ENCODE results near the gene FOXP1.

Gene FOXP1

DNA sequence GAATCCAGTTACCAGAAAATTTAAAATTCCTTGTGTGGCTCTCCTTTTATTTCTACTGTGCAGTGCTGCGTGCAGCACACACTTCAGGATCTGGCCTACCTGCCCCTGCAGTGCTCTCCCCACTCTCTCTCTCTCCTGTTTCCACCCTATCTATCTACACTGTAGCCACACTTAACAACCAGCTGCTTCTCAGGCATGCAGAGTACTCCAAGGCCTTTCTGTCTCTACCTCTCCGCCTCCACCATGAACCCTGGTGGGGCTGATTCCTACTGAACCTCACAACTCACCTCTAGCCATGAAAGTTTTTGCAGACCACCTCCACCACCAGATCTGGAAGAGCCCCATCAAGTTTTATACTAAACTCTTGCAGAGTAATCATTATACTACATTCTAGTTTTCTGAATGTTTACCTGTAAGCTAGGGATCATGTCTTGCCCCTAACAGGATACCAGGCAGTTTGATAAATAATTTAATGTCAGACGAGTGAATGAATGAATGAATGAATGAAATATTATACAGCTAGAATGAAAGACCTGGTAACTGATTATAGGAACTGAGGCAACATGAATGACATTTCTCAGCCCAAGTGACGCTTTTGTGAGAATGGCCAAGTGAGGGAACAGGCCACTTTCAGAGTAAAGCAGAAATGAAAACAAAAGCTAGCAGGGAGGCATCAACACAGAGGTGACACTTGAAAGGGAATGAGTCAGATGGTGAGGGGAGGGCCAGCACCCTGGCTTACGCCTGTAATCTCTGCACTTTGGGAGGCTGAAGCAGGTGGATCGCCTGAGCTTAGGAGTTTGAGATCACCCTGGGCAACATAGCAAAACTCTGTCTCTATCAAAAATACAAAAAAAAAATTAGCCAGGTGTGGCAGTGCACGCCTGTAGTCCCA is 363.5 kb downstream of the FOXP1 start:
- H4K20me1 ChIP-seq (ENCODE audit: insufficient read depth, low read length) = no peaks in the 10 kb centered on the region
- H3K27ac ChIP-seq (ENCODE audit: low read depth, low read length, poor library complexity, severe bottlenecking) = no peak overlapping the region
- H3K9ac ChIP-seq (ENCODE audit: low read length) = no peak overlapping the region
- TF ChIP-seq, protein P1, sequence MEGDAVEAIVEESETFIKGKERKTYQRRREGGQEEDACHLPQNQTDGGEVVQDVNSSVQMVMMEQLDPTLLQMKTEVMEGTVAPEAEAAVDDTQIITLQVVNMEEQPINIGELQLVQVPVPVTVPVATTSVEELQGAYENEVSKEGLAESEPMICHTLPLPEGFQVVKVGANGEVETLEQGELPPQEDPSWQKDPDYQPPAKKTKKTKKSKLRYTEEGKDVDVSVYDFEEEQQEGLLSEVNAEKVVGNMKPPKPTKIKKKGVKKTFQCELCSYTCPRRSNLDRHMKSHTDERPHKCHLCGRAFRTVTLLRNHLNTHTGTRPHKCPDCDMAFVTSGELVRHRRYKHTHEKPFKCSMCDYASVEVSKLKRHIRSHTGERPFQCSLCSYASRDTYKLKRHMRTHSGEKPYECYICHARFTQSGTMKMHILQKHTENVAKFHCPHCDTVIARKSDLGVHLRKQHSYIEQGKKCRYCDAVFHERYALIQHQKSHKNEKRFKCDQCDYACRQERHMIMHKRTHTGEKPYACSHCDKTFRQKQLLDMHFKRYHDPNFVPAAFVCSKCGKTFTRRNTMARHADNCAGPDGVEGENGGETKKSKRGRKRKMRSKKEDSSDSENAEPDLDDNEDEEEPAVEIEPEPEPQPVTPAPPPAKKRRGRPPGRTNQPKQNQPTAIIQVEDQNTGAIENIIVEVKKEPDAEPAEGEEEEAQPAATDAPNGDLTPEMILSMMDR (IDR thresholded peaks at IDR 0.05; ENCODE audit: low read length) = no peak
- TF ChIP-seq EZH2 (IDR thresholded peaks at IDR 0.05; ENCODE audit: borderline replicate concordance, low read length) = no peak
- H3K36me3 ChIP-seq (ENCODE audit: insufficient read depth, low read length) = no peaks in the 10 kb centered on the region
- H3K79me2 ChIP-seq (ENCODE audit: insufficient read depth, low read length) = peaks cover 11% of the 10 kb centered on the region; the same call in 1 of the 2 replicates
- peaks cover 17% of the 10 kb centered on the region for H3K4me1 ChIP-seq (ENCODE audit: insufficient read depth, low read length, severe bottlenecking)
- H2AFZ ChIP-seq (ENCODE audit: low read length) = no peak overlapping the region
- H3F3A ChIP-seq (ENCODE audit: insufficient read depth, low read length) = no peaks in the 10 kb centered on the region
- H3K27me3 ChIP-seq (ENCODE audit: insufficient read depth, low read length) = no peaks in the 10 kb centered on the region
- no peaks in the 10 kb centered on the region for H3K9me3 ChIP-seq (ENCODE audit: low read length)
- H3K9me2 ChIP-seq (ENCODE audit: low read depth, low read length) = no peaks in the 10 kb centered on the region
- no peak overlapping the region for H3K4me2 ChIP-seq (ENCODE audit: low read length)
- no peak overlapping the region for H3K4me3 ChIP-seq (ENCODE audit: low read depth, low read length, poor library complexity, severe bottlenecking)

DNA sequence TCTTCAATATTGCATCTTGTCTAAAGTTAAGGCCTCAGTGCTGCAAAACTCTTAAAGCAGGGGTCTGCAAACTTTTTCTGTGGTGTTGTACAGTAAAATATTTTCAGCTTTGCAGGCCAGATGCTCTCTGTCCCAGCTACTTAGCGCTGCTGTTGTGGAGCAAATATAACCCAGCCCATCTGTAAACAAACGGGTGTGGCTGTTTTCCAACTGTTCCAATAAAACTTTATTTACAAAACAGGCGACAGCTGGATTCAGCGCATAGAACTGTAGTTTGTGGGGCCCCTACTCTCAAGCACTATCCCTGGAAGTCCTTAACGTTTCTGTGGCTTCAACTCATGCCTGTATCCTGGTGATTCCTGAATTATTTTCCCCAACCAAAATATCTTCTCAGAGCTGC is 365.0 kb downstream of the FOXP1 start:
- H3K4me1 ChIP-seq (ENCODE audit: insufficient read depth, low read length, severe bottlenecking) = peaks cover 22% of the 10 kb centered on the region
- no peaks in the 10 kb centered on the region for H3F3A ChIP-seq (ENCODE audit: insufficient read depth, low read length)
- no peaks in the 10 kb centered on the region for H3K9me2 ChIP-seq (ENCODE audit: low read depth, low read length)
- no peaks in the 10 kb centered on the region for H4K20me1 ChIP-seq (ENCODE audit: insufficient read depth, low read length)
- no peak overlapping the region for H3K9ac ChIP-seq (ENCODE audit: low read length)
- H3K4me2 ChIP-seq (ENCODE audit: low read length) = no peak overlapping the region
- no peak overlapping the region for H3K27ac ChIP-seq (ENCODE audit: low read depth, low read length, poor library complexity, severe bottlenecking)
- peaks cover 8% of the 10 kb centered on the region; the same call in 1 of the 2 replicates for H3K36me3 ChIP-seq (ENCODE audit: insufficient read depth, low read length)
- TF ChIP-seq EZH2 (IDR thresholded peaks at IDR 0.05; ENCODE audit: borderline replicate concordance, low read length) = no peak
- TF ChIP-seq, protein P1 (IDR thresholded peaks at IDR 0.05; ENCODE audit: low read length) = no peak
- H3K4me3 ChIP-seq (ENCODE audit: low read depth, low read length, poor library complexity, severe bottlenecking) = no peak overlapping the region
- peaks cover 11% of the 10 kb centered on the region; the same call in 1 of the 2 replicates for H3K79me2 ChIP-seq (ENCODE audit: insufficient read depth, low read length)
- no peaks in the 10 kb centered on the region for H3K9me3 ChIP-seq (ENCODE audit: low read length)
- no peak overlapping the region for H2AFZ ChIP-seq (ENCODE audit: low read length)
- no peaks in the 10 kb centered on the region for H3K27me3 ChIP-seq (ENCODE audit: insufficient read depth, low read length)

DNA sequence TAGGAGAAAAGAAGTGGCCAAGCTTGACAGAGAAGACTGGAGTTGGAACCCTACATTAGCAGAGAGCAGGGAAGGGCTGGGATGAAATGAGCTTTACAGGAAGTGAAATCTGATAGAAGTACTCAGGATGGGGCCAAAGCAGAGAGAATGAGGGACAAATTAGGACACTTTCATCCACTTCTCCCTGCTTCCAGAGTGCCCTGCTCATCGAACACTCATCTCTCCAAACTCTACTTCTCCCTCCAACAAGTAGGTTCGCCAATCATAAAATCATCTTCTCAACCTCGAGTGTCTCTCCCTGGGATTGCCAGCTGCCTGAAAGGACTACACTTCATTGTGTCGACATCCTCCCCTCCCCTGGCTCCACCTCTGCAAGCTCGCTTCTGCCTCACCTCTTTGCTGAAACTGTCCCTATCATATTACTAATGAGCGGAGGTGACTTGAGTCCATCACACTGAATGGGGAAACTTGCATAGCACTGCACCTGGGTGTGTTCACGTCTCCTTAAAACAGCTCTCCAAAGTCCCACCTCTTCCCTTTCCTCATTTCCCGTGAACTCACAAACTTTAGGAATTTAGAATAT is 365.8 kb downstream of the FOXP1 start:
- no peak overlapping the region for H3K4me2 ChIP-seq (ENCODE audit: low read length)
- peaks cover 22% of the 10 kb centered on the region for H3K4me1 ChIP-seq (ENCODE audit: insufficient read depth, low read length, severe bottlenecking)
- no peaks in the 10 kb centered on the region for H3F3A ChIP-seq (ENCODE audit: insufficient read depth, low read length)
- H3K36me3 ChIP-seq (ENCODE audit: insufficient read depth, low read length) = peaks cover 8% of the 10 kb centered on the region; the same call in 1 of the 2 replicates
- no peak overlapping the region for H3K9ac ChIP-seq (ENCODE audit: low read length)
- H3K27me3 ChIP-seq (ENCODE audit: insufficient read depth, low read length) = no peaks in the 10 kb centered on the region
- H3K79me2 ChIP-seq (ENCODE audit: insufficient read depth, low read length) = peaks cover 16% of the 10 kb centered on the region
- no peak overlapping the region for H3K27ac ChIP-seq (ENCODE audit: low read depth, low read length, poor library complexity, severe bottlenecking)
- no peak for TF ChIP-seq EZH2 (IDR thresholded peaks at IDR 0.05; ENCODE audit: borderline replicate concordance, low read length)
- TF ChIP-seq, protein P1 (IDR thresholded peaks at IDR 0.05; ENCODE audit: low read length) = no peak
- H4K20me1 ChIP-seq (ENCODE audit: insufficient read depth, low read length) = no peaks in the 10 kb centered on the region
- H2AFZ ChIP-seq (ENCODE audit: low read length) = no peak overlapping the region
- H3K9me2 ChIP-seq (ENCODE audit: low read depth, low read length) = no peaks in the 10 kb centered on the region
- no peak overlapping the region for H3K4me3 ChIP-seq (ENCODE audit: low read depth, low read length, poor library complexity, severe bottlenecking)
- H3K9me3 ChIP-seq (ENCODE audit: low read length) = no peaks in the 10 kb centered on the region
